NCI-H1105 treated with DMSO at 0.1 percent for 48 hours (cell line): ENCODE measurements around the gene LGR5.

ENCODE experiments used
- DNase-seq: peaks from one replicate; lab custom pipeline; 2025; lab: John Stamatoyannopoulos, UW

The LGR5 gene

GRCh38 chr12:71439613-71440344 lies at the start of gene LGR5:
TSS of gene LGR5 (plus strand) at chr12:71439798. CDS start at chr12:71440081, 283 bp downstream.
- peak; percentile 59 for DNase-seq

- DNase-seq = peak; percentile 95
These were observed 47.0 kb upstream of the LGR5 start for GRCh38 chr12:71392521-71393145.

- DNase-seq = no peak
These were observed 46.0 kb upstream of the LGR5 start for GRCh38 chr12:71393625-71394024.

GRCh38 chr12:71397433-71397954 lies 42.1 kb upstream of the LGR5 start:
- DNase-seq = no peak

- no peak for DNase-seq
These were observed 40.4 kb upstream of the LGR5 start for GRCh38 chr12:71399197-71399596.

- no peak for DNase-seq
These were observed 39.1 kb upstream of the LGR5 start for GRCh38 chr12:71400481-71400880.

GRCh38 chr12:71405884-71406283 lies 33.7 kb upstream of the LGR5 start:
- no peak for DNase-seq

- no peak for DNase-seq
These were observed 31.9 kb upstream of the LGR5 start for GRCh38 chr12:71407732-71408131.

GRCh38 chr12:71410844-71411243 lies 28.8 kb upstream of the LGR5 start:
- no peak for DNase-seq

- DNase-seq = no peak
These were observed 28.0 kb upstream of the LGR5 start for GRCh38 chr12:71411635-71412034.

GRCh38 chr12:71415336-71416231 lies 24.0 kb upstream of the LGR5 start:
- peak; percentile 65 for DNase-seq

GRCh38 chr12:71417181-71417580 lies 22.4 kb upstream of the LGR5 start:
- no peak for DNase-seq

- no peak for DNase-seq
These were observed 18.7 kb upstream of the LGR5 start for GRCh38 chr12:71420775-71421406.

- no peak for DNase-seq
These were observed 13.9 kb upstream of the LGR5 start for GRCh38 chr12:71425568-71426299.

GRCh38 chr12:71426300-71427047 lies 13.1 kb upstream of the LGR5 start:
- DNase-seq = no peak

- DNase-seq = no peak
These were observed 8.8 kb upstream of the LGR5 start for GRCh38 chr12:71430756-71431155.

- no peak for DNase-seq
These were observed 7.6 kb upstream of the LGR5 start for GRCh38 chr12:71431991-71432390.

GRCh38 chr12:71432936-71433335 lies 6.7 kb upstream of the LGR5 start:
- no peak for DNase-seq

GRCh38 chr12:71436696-71437095 lies 2.9 kb upstream of the LGR5 start:
- no peak for DNase-seq

- DNase-seq = peak; percentile 36
These were observed 782 bp upstream of the LGR5 start for GRCh38 chr12:71438670-71439361.
